ENCODE measurements around the gene HOXA6. TPM values are rescaled to one million over a fixed set of nuclear protein-coding genes. Genes with fewer than 3 reads are reported as not detected.

HOXA6 gene
- total RNA-seq, 2 experiments from 2014 or later = 4.1 to 12.0 TPM

DNA sequence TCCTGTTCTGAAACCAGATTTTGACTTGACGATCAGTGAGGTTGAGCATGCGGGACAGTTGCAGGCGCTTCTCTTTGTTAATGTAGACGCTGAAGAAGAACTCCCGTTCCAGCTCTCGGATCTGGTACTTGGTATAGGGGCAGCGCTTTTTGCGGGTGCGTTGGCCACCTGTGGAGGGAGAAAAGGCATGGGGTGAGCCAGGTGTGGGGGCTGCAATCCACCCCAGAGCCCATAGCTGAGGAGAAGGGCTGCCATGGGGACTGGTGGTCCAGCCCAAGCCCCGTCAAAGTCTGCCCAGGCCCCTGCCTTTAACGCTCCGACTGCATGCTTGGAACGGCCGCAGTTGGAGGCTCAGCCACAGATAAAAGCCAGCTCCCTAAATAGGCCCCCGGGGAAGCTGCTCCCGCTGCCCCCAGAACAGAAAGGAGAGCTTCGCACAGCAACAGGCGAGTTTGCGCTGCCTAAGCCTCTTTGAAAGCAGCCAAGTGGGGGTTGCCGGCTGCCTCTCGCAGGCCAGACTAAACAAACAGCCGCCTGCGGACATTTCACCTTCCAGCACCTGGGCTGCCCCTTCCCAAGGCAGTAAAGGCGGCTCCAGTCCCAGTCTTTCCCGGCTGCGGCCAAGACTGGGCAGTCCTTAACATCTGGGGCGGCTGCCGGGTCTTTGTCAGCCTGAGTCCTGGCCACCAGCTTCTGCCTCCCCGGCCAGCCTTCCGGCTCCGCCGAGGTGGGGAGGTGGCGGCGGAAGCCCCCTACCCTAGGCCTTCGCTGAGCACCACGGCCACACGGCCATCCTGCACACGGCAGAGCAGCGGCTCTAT, 35.5 kb upstream of the HOXA6 start:
- H3K27ac ChIP-seq (ENCODE audit: low read depth, low read length, poor library complexity, severe bottlenecking) = no peak overlapping the region
- no peak overlapping the region for H3K4me3 ChIP-seq (ENCODE audit: low read depth, low read length, poor library complexity, severe bottlenecking)
- no peaks in the 10 kb centered on the region for H3K9me3 ChIP-seq (ENCODE audit: low read length)
- H2AFZ ChIP-seq (ENCODE audit: low read length) = no peak overlapping the region
- BruUV-seq (replicated peaks) = no TSS peak
- no peaks in the 10 kb centered on the region for H3K9me2 ChIP-seq (ENCODE audit: insufficient read depth, low read length)
- CTCF ChIA-PET (ENCODE audit: unreplicated experiment) = no interaction called here
- TF ChIP-seq, protein P1, sequence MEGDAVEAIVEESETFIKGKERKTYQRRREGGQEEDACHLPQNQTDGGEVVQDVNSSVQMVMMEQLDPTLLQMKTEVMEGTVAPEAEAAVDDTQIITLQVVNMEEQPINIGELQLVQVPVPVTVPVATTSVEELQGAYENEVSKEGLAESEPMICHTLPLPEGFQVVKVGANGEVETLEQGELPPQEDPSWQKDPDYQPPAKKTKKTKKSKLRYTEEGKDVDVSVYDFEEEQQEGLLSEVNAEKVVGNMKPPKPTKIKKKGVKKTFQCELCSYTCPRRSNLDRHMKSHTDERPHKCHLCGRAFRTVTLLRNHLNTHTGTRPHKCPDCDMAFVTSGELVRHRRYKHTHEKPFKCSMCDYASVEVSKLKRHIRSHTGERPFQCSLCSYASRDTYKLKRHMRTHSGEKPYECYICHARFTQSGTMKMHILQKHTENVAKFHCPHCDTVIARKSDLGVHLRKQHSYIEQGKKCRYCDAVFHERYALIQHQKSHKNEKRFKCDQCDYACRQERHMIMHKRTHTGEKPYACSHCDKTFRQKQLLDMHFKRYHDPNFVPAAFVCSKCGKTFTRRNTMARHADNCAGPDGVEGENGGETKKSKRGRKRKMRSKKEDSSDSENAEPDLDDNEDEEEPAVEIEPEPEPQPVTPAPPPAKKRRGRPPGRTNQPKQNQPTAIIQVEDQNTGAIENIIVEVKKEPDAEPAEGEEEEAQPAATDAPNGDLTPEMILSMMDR (conservative IDR thresholded peaks at IDR 0.05; ENCODE audit: low read length) = no peak
- no peak for TF ChIP-seq EZH2phosphoT487 (IDR thresholded peaks at IDR 0.05; ENCODE audit: borderline replicate concordance, low read depth, low read length)
- no peaks in the 10 kb centered on the region for H3K4me1 ChIP-seq (ENCODE audit: insufficient read depth, low read length, poor library complexity, severe bottlenecking)
- H4K20me1 ChIP-seq (ENCODE audit: insufficient read depth, low read length) = no peaks in the 10 kb centered on the region
- POLR2A ChIA-PET = interaction anchor here (0.7 kb wide), 1 partner anchor 389 kb away, joined by 5 read pairs; no protein-coding TSS in a partner anchor
- H3K36me3 ChIP-seq (ENCODE audit: insufficient read depth, low read length) = no peaks in the 10 kb centered on the region
- H3K79me2 ChIP-seq (ENCODE audit: insufficient read depth, low read depth, low read length) = no peaks in the 10 kb centered on the region
- intact Hi-C loops (cut with micrococcal nuclease; ENCODE audit: unreplicated experiment) = no loop called here
- DNase-seq (ENCODE audit: low spot score) = no peak
- H3K4me2 ChIP-seq (ENCODE audit: low read length) = no peak overlapping the region

DNA sequence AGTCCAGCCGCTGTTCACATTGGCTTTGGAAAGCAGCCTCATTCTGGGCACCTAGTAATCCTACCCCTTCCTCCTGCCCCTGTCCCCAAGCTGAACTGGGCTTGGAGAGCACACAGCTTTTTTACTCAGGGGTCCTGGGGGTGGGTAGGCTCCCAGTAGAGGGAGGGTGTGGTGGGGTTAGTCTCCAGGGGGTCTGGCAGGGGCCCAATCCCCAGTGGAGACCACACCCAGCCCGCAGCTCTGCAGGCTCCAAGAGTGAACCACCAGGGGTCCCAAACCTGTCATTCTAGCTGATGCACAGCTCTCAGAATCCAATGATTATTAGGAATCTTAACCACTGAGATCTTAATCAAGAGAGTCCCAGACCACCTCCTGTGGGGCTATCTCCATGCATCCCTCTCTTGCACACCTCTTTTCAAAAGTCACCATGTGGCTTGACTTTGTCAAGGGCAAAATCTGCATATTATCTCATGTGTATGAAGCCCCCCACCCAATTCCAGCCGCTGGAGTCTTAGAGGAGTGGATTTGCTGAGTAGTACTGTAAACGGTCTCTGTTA, 34.8 kb upstream of the HOXA6 start:
- TF ChIP-seq EZH2phosphoT487 (IDR thresholded peaks at IDR 0.05; ENCODE audit: borderline replicate concordance, low read depth, low read length) = no peak
- TF ChIP-seq, protein P1 (conservative IDR thresholded peaks at IDR 0.05; ENCODE audit: low read length) = no peak
- no peaks in the 10 kb centered on the region for H3K9me2 ChIP-seq (ENCODE audit: insufficient read depth, low read length)
- H3K79me2 ChIP-seq (ENCODE audit: insufficient read depth, low read depth, low read length) = no peaks in the 10 kb centered on the region
- CTCF ChIA-PET (ENCODE audit: unreplicated experiment) = interaction anchor here (0.6 kb wide), 1 partner anchor 770 kb away, joined by 3 read pairs; no protein-coding TSS in a partner anchor
- H4K20me1 ChIP-seq (ENCODE audit: insufficient read depth, low read length) = no peaks in the 10 kb centered on the region
- H3K4me3 ChIP-seq (ENCODE audit: low read depth, low read length, poor library complexity, severe bottlenecking) = no peak overlapping the region
- H3K9me3 ChIP-seq (ENCODE audit: low read length) = no peaks in the 10 kb centered on the region
- no peak overlapping the region for H3K4me2 ChIP-seq (ENCODE audit: low read length)
- no peak overlapping the region for H3K27ac ChIP-seq (ENCODE audit: low read depth, low read length, poor library complexity, severe bottlenecking)
- intact Hi-C loops (cut with micrococcal nuclease; ENCODE audit: unreplicated experiment) = no loop called here
- DNase-seq (ENCODE audit: low spot score) = no peak
- POLR2A ChIA-PET = no interaction called here
- H3K36me3 ChIP-seq (ENCODE audit: insufficient read depth, low read length) = no peaks in the 10 kb centered on the region
- no peaks in the 10 kb centered on the region for H3K4me1 ChIP-seq (ENCODE audit: insufficient read depth, low read length, poor library complexity, severe bottlenecking)
- no TSS peak for BruUV-seq (replicated peaks)
- no peak overlapping the region for H2AFZ ChIP-seq (ENCODE audit: low read length)

DNA sequence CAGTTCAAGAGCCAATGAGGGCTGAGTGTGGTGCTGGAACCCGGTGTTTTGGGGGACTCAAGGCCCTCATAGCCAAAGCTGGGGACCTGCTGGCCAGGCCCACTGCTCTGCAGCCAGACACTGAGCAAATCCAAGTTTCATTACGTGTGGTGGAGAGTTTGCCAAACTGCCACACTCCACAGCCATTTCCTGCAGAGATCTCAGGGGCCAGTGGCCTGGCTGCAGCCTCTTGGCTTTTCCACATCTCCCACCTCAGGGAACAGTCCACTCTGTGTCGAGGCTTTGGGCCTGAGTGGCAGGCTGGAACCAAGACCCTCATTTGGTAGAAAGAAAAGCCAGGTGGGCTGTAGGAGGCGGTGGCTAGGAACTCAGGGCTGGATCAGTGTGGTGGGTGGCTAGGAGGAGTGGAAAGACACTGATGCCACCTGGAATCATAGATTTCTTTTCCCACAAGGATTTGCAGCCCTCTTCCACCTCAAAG, 34.3 kb upstream of the HOXA6 start:
- Histone ChIP-seq H3K9me2 (ENCODE audit: insufficient read depth, low read length) (no peaks in the 10 kb centered on the region), H2AFZ (ENCODE audit: low read length) (no peak overlapping the region), H4K20me1 (ENCODE audit: insufficient read depth, low read length) (no peaks in the 10 kb centered on the region), H3K4me2 (ENCODE audit: low read length) (no peak overlapping the region), H3K79me2 (ENCODE audit: insufficient read depth, low read depth, low read length) (no peaks in the 10 kb centered on the region), H3K27ac (ENCODE audit: low read depth, low read length, poor library complexity, severe bottlenecking) (no peak overlapping the region), H3K4me1 (ENCODE audit: insufficient read depth, low read length, poor library complexity, severe bottlenecking) (no peaks in the 10 kb centered on the region), H3K36me3 (ENCODE audit: insufficient read depth, low read length) (no peaks in the 10 kb centered on the region), H3K9me3 (ENCODE audit: low read length) (no peaks in the 10 kb centered on the region), H3K4me3 (ENCODE audit: low read depth, low read length, poor library complexity, severe bottlenecking) (no peak overlapping the region)
- TF ChIP-seq EZH2phosphoT487 (IDR thresholded peaks at IDR 0.05; ENCODE audit: borderline replicate concordance, low read depth, low read length) = no peak
- TF ChIP-seq, protein P1 (conservative IDR thresholded peaks at IDR 0.05; ENCODE audit: low read length) = no peak
- ChIA-PET POLR2A (no interaction called here), CTCF (ENCODE audit: unreplicated experiment) (interaction anchor here (0.6 kb wide), 1 partner anchor 769 kb away, joined by 3 read pairs; no protein-coding TSS in a partner anchor)
- no TSS peak for BruUV-seq (replicated peaks)
- intact Hi-C loops (cut with micrococcal nuclease; ENCODE audit: unreplicated experiment) = no loop called here
- DNase-seq (ENCODE audit: low spot score) = no peak
